Hepatocyte (in vitro differentiated cells): Measurements from ENCODE around the gene C10orf120. TPM values are rescaled to one million over a fixed set of nuclear protein-coding genes. Genes with fewer than 3 reads are reported as not detected.

Experiments used
- DNase-seq: peaks from one replicate; pipeline ENCODE4 v3.0.0-alpha.2; 2016; ENCODE audit warnings: low spot score
- H2AFZ ChIP-seq: fragments of 200-600 bp; sonication (generic); 2 replicates; pipeline ENCODE4 v1.6.0; 2016; ENCODE audit warnings: antibody characterized with exemption, mild to moderate bottlenecking
- H3K27ac ChIP-seq: fragments of 200-600 bp; sonication (generic); 2 replicates; pipeline ENCODE4 v1.5.1; 2016; ENCODE audit warnings: mild to moderate bottlenecking
- H3K27me3 ChIP-seq: fragments of 200-600 bp; sonication (generic); 2 replicates; pipeline ENCODE4 v1.6.1; 2016
- H3K36me3 ChIP-seq: fragments of 200-600 bp; sonication (generic); replicated peaks from 2 replicates; pipeline ENCODE4 v1.5.1; 2016; ENCODE audit warnings: low read depth; ENCODE audit not compliant: insufficient read depth
- H3K4me1 ChIP-seq: fragments of 200-600 bp; sonication (generic); 2 replicates; pipeline ENCODE4 v1.5.1; 2016; ENCODE audit warnings: mild to moderate bottlenecking, moderate library complexity; ENCODE audit not compliant: insufficient read depth
- H3K4me2 ChIP-seq: fragments of 200-600 bp; sonication (generic); 2 replicates; pipeline ENCODE4 v1.6.0; 2016
- H3K4me3 ChIP-seq: fragments of 200-600 bp; sonication (generic); 2 replicates; pipeline ENCODE4 v1.5.1; 2016; ENCODE audit warnings: mild to moderate bottlenecking
- H3K79me2 ChIP-seq: fragments of 200-600 bp; sonication (generic); 2 replicates; pipeline ENCODE4 v1.6.0; 2017; ENCODE audit warnings: mild to moderate bottlenecking
- H3K9me2 ChIP-seq: fragments of 200-600 bp; sonication (generic); replicated peaks from 2 replicates; pipeline ENCODE4 v1.6.0; 2017; ENCODE audit warnings: mild to moderate bottlenecking; ENCODE audit not compliant: insufficient read depth
- H3K9me3 ChIP-seq: fragments of 200-600 bp; sonication (generic); 2 replicates; pipeline ENCODE4 v1.5.1; 2016; ENCODE audit warnings: low read depth, mild to moderate bottlenecking
- H4K20me1 ChIP-seq: fragments of 200-600 bp; sonication (generic); 2 replicates; pipeline ENCODE4 v1.6.0; 2016; ENCODE audit warnings: mild to moderate bottlenecking; ENCODE audit not compliant: insufficient read depth, poor library complexity, severe bottlenecking
- CTCF ChIP-seq: fragments of 200-600 bp; sonication (generic); IDR thresholded peaks from 2 replicates; pipeline ENCODE4 v1.5.1; 2016; ENCODE audit warnings: antibody characterized with exemption, mild to moderate bottlenecking; ENCODE audit not compliant: poor library complexity
- EZH2 ChIP-seq: fragments of 200-600 bp; sonication (generic); IDR thresholded peaks from 2 replicates; pipeline ENCODE4 v1.6.1; 2016; ENCODE audit warnings: antibody characterized with exemption, mild to moderate bottlenecking, borderline replicate concordance
- EZH2phosphoT487 ChIP-seq: fragments of 200-600 bp; sonication (generic); IDR thresholded peaks from one replicate; pipeline ENCODE4 v1.6.1; 2018; ENCODE audit warnings: antibody characterized with exemption, mild to moderate bottlenecking, low read depth, moderate library complexity; ENCODE audit not compliant: unreplicated experiment, severe bottlenecking
- WGBS: methylation state at CpG from one replicate; pipeline ENCODE4 v1.1.6; 2016; ENCODE audit warnings: low lambda C conversion rate; ENCODE audit errors: missing lambda C conversion rate; 5-methylcytosine and 5-hydroxymethylcytosine counted together
- polyA plus RNA-seq: library from polyadenylated mRNA; unstranded; fragments of >200 nt; fragmentation: Nextera tagmentation; extraction: Ambion mirVana; gene quantifications from 2 replicates; pipeline ENCODE4 v1.2.1, GENCODE V29; 2016
- total RNA-seq: library from RNA; depleted of rRNA; stranded (reverse); fragments of >200 nt; gene quantifications from 2 replicates; pipeline ENCODE4 v1.2.3, GENCODE V29; 2014

The C10orf120 gene
- total and polyA plus RNA-seq, 2 experiments from 2014 or later, result not detected

GRCh38 chr10:122744257-122744656, 44.6 kb upstream of the C10orf120 start:
- TF ChIP-seq EZH2phosphoT487, result no peak
- no peak for TF ChIP-seq CTCF
- H3K4me3 ChIP-seq, result no peak overlapping the region
- WGBS, result 49% methylated on average over 2 of the region's 2 CpGs

GRCh38 chr10:122740640-122741039, 41.0 kb upstream of the C10orf120 start:
- Histone ChIP-seq H3K36me3 (no peaks in the 10 kb centered on the region), H3K79me2 (no peaks in the 10 kb centered on the region), H3K4me2 (no peak overlapping the region), H3K4me3 (no peak overlapping the region), H3K27me3 (no peaks in the 10 kb centered on the region), H3K27ac (no peak overlapping the region), H3K9me3 (no peaks in the 10 kb centered on the region), H4K20me1 (no peaks in the 10 kb centered on the region), H3K9me2 (no peaks in the 10 kb centered on the region), H3K4me1 (no peaks in the 10 kb centered on the region), H2AFZ (no peak overlapping the region)
- no peak for DNase-seq
- WGBS, result 76% methylated on average over 2 of the region's 2 CpGs
- TF ChIP-seq EZH2 (no peak), EZH2phosphoT487 (no peak), CTCF (no peak)

More at GRCh38 chr10:122744257-122744656, 44.6 kb upstream of the C10orf120 start:
- Histone ChIP-seq H3K27ac (no peak overlapping the region), H3K9me3 (no peaks in the 10 kb centered on the region), H3K4me1 (no peaks in the 10 kb centered on the region), H3K4me2 (no peak overlapping the region), H3K9me2 (no peaks in the 10 kb centered on the region), H3K36me3 (no peaks in the 10 kb centered on the region), H3K27me3 (peaks cover 4% of the 10 kb centered on the region), H4K20me1 (no peaks in the 10 kb centered on the region), H3K79me2 (no peaks in the 10 kb centered on the region), H2AFZ (no peak overlapping the region)
- DNase-seq, result no peak

GRCh38 chr10:122738031-122738430, 38.4 kb upstream of the C10orf120 start:
- Histone ChIP-seq H3K36me3 (no peaks in the 10 kb centered on the region), H3K9me3 (no peaks in the 10 kb centered on the region), H3K9me2 (no peaks in the 10 kb centered on the region), H4K20me1 (no peaks in the 10 kb centered on the region), H3K4me3 (no peak overlapping the region), H3K79me2 (no peaks in the 10 kb centered on the region), H3K4me2 (no peak overlapping the region), H3K4me1 (no peaks in the 10 kb centered on the region), H3K27me3 (no peaks in the 10 kb centered on the region), H2AFZ (no peak overlapping the region), H3K27ac (no peak overlapping the region)
- TF ChIP-seq EZH2phosphoT487 (no peak), CTCF (no peak)
- 88% methylated on average over 2 of the region's 2 CpGs for WGBS
- no peak for DNase-seq

- no peak for TF ChIP-seq EZH2
- no peak for TF ChIP-seq CTCF
- no peak for TF ChIP-seq EZH2phosphoT487
- no peaks in the 10 kb centered on the region for H3K36me3 ChIP-seq
These were observed 34.5 kb upstream of the C10orf120 start for GRCh38 chr10:122733931-122734665.

More at GRCh38 chr10:122733931-122734665, 34.5 kb upstream of the C10orf120 start:
- no peak overlapping the region for H2AFZ ChIP-seq
- H4K20me1 ChIP-seq, result no peaks in the 10 kb centered on the region
- no peak for DNase-seq
- no peaks in the 10 kb centered on the region for H3K4me1 ChIP-seq
- no peak overlapping the region for H3K4me2 ChIP-seq
- H3K79me2 ChIP-seq, result no peaks in the 10 kb centered on the region
- H3K9me3 ChIP-seq, result no peaks in the 10 kb centered on the region
- no peak overlapping the region for H3K27ac ChIP-seq
- peaks cover 17% of the 10 kb centered on the region for H3K27me3 ChIP-seq
- WGBS, result 90% methylated on average over 13 of the region's 13 CpGs
- no peaks in the 10 kb centered on the region for H3K9me2 ChIP-seq
- H3K4me3 ChIP-seq, result no peak overlapping the region
